Psoas muscle (tissue), 8 donors: ENCODE results near the gene MTMR12. TPM values are rescaled to one million over a fixed set of nuclear protein-coding genes. Genes with fewer than 3 reads are reported as not detected.
A peak's percentile ranks its signal among the peaks of the same experiment; 100 is the strongest.

Experiments used
- ATAC-seq, 4 donors: fragments of 200-7000 bp; cut with Tn5 transposase; one replicate each; pipeline ENCODE4 v1.9.1; 2020; ENCODE audit warnings: moderate library complexity in 3 of 4, mild to moderate bottlenecking in 2 of 4
- DNase-seq, 2 donors: peaks; one replicate each; pipeline ENCODE4 v3.0.0-alpha.2; 2020
- H3K27ac ChIP-seq: fragments of 200-600 bp; one replicate; pipeline ENCODE4 v1.8.0; 2022
- H3K27me3 ChIP-seq, 3 donors: fragments of 200-600 bp in 1 of 3; one replicate each; pipeline versions ENCODE4 v1.6.1 to v1.8.0; 2013 to 2022; ENCODE audit warnings: low read length in 2 of 3, mild to moderate bottlenecking in 2 of 3, moderate library complexity in 1 of 3; ENCODE audit not compliant: insufficient read depth in 3 of 3
- H3K36me3 ChIP-seq, 2 donors: fragments of 200-600 bp in 1 of 2; one replicate each; pipeline versions ENCODE4 v1.6.1 to v1.8.0; 2013 to 2022; ENCODE audit warnings: low read depth in 1 of 2, mild to moderate bottlenecking in 1 of 2, moderate library complexity in 1 of 2; ENCODE audit not compliant: insufficient read depth in 1 of 2
- H3K4me1 ChIP-seq: fragments of 200-600 bp; one replicate; pipeline ENCODE4 v1.8.0; 2022
- H3K4me3 ChIP-seq: fragments of 200-600 bp; one replicate; pipeline ENCODE4 v1.8.0; 2022; ENCODE audit warnings: mild to moderate bottlenecking
- H3K9me3 ChIP-seq: fragments of 200-600 bp; one replicate; pipeline ENCODE4 v1.8.0; 2022
- CTCF ChIP-seq: fragments of 200-600 bp; IDR thresholded peaks from one replicate; pipeline ENCODE4 v1.8.0; 2022; ENCODE audit warnings: antibody characterized with exemption
- WGBS, 3 donors: extraction: QIAGEN DNeasy Blood & Tissue Kit; methylation state at CpG; one replicate each; pipeline versions ENCODE4 v1.1.6 to v1.1.7; 2013; 5-methylcytosine and 5-hydroxymethylcytosine counted together
- intact Hi-C, 2 donors: fragments of 100-400 bp; cut with DNase I; formaldehyde crosslinking; loops; one replicate each; pipeline versions ENCODE4 v1.11.0 to v1.14.2; 2022
- polyA plus RNA-seq, 3 donors: library from polyadenylated mRNA; stranded (reverse); fragments of 200-250 nt; gene quantifications; one replicate each; pipeline ENCODE4 v1.2.3, GENCODE V29; 2013
- total RNA-seq, 4 donors: library from RNA; stranded (reverse); fragmentation: NEBNext Ultra II Directional in 2 of 4; extraction: Animal tissue kit (Norgen Biotek cat#: 25700) in 2 of 4; gene quantifications; one replicate each; pipeline versions ENCODE4 v1.2.1 to v1.2.4, GENCODE V29; 2021 to 2023
- donor health status: healthy with polysubstance abuse.
- donor health status: DM: no; HTN: no; CAD: no; lungs with moderate emphysema.
- donor health status: Bipolar disorder and iron deficiency.
- donor health status: healthy.
- donor health status: DM: yes; HTN: yes; CAD: no.
- donor health status: DM: no; HTN: no; CAD: no.
- donor health status: DM: no; HTN: no; CAD: no.
- donor health status: DM: yes; HTN: yes; CAD: no.

MTMR12 gene
- total and polyA plus RNA-seq, 7 donors = 2.4 to 8.9 (median 8.2) TPM

GRCh38 chr5:32201122-32201753 lies 111.5 kb downstream of the MTMR12 start:
- H3K27me3 ChIP-seq = no peaks in the 10 kb centered on the region
- intact Hi-C loops = no loop called here
- no peak overlapping the region for H3K4me3 ChIP-seq
- H3K9me3 ChIP-seq = no peaks in the 10 kb centered on the region
- 41 to 44% (median 44%) methylated on average over 3 of the region's 3 CpGs for WGBS, 3 donors
- no peaks in the 10 kb centered on the region for H3K36me3 ChIP-seq
- DNase-seq (no peak), ATAC-seq (peak in 2 of 4 donors; percentile 5 to 23)
- no peak for TF ChIP-seq CTCF
- no peak overlapping the region for H3K27ac ChIP-seq
- no peaks in the 10 kb centered on the region for H3K4me1 ChIP-seq

- WGBS, 3 donors = 40 to 79% (median 57%) methylated on average over 6 of the region's 6 CpGs
- DNase-seq (no peak), ATAC-seq (peak in 3 of 4 donors; percentile 34 to 52 (median 46))
- no peaks in the 10 kb centered on the region for H3K27me3 ChIP-seq
- intact Hi-C loops = no loop called here
- H3K36me3 ChIP-seq = no peaks in the 10 kb centered on the region
- no peak overlapping the region for H3K27ac ChIP-seq
- peaks cover 8% of the 10 kb centered on the region for H3K4me1 ChIP-seq
- no peaks in the 10 kb centered on the region for H3K9me3 ChIP-seq
- H3K4me3 ChIP-seq = no peak overlapping the region
- no peak for TF ChIP-seq CTCF
Measured at GRCh38 chr5:32197032-32197431, 115.7 kb downstream of the MTMR12 start.

GRCh38 chr5:32195265-32195664 lies 117.5 kb downstream of the MTMR12 start:
- DNase-seq = no peak
- H3K9me3 ChIP-seq = no peaks in the 10 kb centered on the region
- peaks cover 8% of the 10 kb centered on the region for H3K4me1 ChIP-seq
- no peak overlapping the region for H3K27ac ChIP-seq
- 78 to 87% (median 79%) methylated on average over 5 of the region's 5 CpGs for WGBS, 3 donors
- H3K4me3 ChIP-seq = no peak overlapping the region
- no peaks in the 10 kb centered on the region for H3K27me3 ChIP-seq
- ATAC-seq = no peak
- H3K36me3 ChIP-seq = no peaks in the 10 kb centered on the region
- no peak for TF ChIP-seq CTCF
- intact Hi-C loops = no loop called here

- DNase-seq (peak; percentile 73 to 74), ATAC-seq (peak; percentile 46 to 80 (median 68))
- intact Hi-C loops = no loop called here
- TF ChIP-seq CTCF = no peak
- no peak overlapping the region for H3K27ac ChIP-seq
- H3K9me3 ChIP-seq = no peaks in the 10 kb centered on the region
- H3K4me3 ChIP-seq = peak overlapping the region; percentile 20
- H3K4me1 ChIP-seq = peaks cover 8% of the 10 kb centered on the region
- 19 to 20% (median 19%) methylated on average over 7 of the region's 7 CpGs for WGBS, 3 donors
- no peaks in the 10 kb centered on the region for H3K27me3 ChIP-seq
- H3K36me3 ChIP-seq = no peaks in the 10 kb centered on the region
Measured at GRCh38 chr5:32193591-32193990, 119.1 kb downstream of the MTMR12 start.

- H3K27me3 ChIP-seq = no peaks in the 10 kb centered on the region
- H3K9me3 ChIP-seq = peaks cover 14% of the 10 kb centered on the region
- H3K36me3 ChIP-seq = no peaks in the 10 kb centered on the region
- DNase-seq (peak in 1 of 2 donors; percentile 49), ATAC-seq (peak in 3 of 4 donors; percentile 27 to 66 (median 44))
- 43 to 47% (median 46%) methylated on average over 5 of the region's 5 CpGs for WGBS, 3 donors
- peaks cover 8% of the 10 kb centered on the region for H3K4me1 ChIP-seq
- intact Hi-C loops = no loop called here
- H3K27ac ChIP-seq = no peak overlapping the region
- no peak for TF ChIP-seq CTCF
- H3K4me3 ChIP-seq = no peak overlapping the region
Measured at GRCh38 chr5:32190095-32190494, 122.6 kb downstream of the MTMR12 start.
